ENCODE measurements around the gene SLC38A11. TPM values are rescaled to one million over a fixed set of nuclear protein-coding genes. Genes with fewer than 3 reads are reported as not detected.

Gene SLC38A11
- total RNA-seq, 1 donor from 2014 or later: 9.9 TPM

GRCh38 chr2:164972216-164972615 lies 16.9 kb upstream of the SLC38A11 start:
- DNase-seq (ENCODE audit: low spot score): peak; percentile 92

DNA sequence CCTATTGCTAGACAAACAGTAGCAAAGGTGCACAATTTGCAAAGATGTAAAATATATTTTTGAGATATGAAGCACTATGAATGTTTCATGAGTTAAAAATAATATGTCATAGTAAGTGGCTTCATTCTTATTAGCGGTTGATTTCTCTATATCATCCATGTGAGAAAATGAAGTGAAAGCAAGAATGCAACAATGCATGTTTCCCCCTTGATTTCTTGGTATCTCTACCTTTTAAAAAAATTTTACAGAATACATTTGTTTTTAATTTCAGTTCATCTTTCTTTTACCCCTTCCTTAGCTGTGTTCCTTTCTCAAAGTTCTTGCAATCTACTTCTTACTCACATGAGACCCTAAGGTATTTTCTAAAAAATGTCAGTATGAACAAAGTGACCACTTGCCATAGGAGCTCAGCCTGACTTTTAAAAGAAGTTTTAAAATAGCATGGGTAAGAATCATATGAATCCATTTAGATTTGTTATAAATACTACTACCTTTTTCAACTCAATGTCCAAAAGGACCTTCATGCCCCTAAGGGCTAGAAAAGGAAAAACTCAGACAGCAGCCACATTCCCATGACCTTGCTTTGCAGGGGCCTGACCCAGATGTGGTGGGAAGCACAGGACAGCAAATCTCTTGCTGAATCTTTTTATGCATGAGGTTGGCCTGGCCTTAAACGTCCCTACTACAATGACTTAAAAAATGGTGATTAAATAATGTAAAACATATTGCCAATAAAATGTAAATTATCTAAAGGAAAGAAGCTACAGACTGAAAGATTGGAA lies 14.8 kb upstream of the SLC38A11 start:
- DNase-seq (ENCODE audit: low spot score): no peak

DNA sequence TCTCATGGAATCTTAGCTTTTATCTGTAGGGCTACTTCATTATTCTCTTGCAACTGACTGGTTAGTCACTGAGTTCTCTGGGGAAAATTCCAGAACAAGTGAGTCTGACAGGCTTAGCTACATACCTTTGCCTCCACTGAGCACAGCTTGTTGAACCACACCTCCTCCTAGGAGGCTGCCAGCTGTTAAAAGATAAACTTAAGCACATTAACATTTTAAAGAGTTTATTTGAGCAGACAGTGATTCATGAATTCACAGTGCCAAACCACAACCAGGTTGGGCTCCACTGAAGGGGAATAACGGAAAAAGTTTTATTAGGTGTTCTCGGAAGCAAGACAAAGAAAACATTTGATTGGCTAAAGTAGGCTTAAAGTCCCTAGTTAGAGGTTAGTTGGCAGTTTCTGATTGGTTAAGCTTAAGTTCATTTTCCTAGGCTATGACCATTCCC lies 12.5 kb upstream of the SLC38A11 start:
- peak; percentile 73 for DNase-seq (ENCODE audit: low spot score)

GRCh38 chr2:164967361-164967760 lies 12.0 kb upstream of the SLC38A11 start:
- no peak for DNase-seq (ENCODE audit: low spot score)

DNA sequence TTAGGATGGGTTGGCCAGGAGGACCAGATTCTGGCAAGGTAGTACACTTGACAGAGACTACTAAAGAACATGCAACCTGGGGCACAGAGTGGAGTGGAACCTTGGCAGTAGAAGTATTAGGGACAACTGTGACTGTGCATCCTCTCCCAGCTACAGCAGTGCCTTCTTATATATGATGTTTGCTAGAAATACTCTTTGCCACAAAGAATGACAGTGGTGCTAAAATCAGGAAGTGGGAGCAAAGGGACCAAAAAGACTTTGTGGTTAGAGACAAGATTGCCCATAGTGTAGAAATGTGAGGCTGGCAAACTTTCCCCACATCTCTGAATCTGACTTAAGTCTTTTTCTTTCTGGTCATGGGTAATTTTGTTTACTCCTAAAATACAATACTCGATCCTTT lies 9.4 kb upstream of the SLC38A11 start:
- DNase-seq (ENCODE audit: low spot score): no peak

DNA sequence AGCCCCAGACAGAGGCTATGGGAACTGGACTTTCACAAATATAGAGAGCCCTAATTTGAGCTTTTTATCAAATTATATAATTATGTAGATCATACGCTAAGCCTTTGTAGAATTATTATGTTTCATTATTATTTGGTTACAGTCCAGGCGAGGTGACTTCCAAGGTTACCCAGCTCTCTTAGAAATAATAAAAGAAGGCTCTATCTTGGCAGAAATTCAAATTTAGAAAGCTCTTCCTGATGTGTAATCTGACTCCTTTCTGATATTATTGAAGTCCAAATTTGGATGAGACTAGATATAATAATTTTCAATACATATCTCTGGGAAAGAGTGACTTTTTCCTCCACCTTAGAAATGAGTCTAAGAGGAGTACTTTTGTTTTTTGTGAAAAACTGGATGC lies 4.8 kb upstream of the SLC38A11 start:
- no peak for DNase-seq (ENCODE audit: low spot score)

- no peak for DNase-seq (ENCODE audit: low spot score)
Measured at GRCh38 chr2:164954186-164954585, 1.1 kb downstream of the SLC38A11 start.

DNA sequence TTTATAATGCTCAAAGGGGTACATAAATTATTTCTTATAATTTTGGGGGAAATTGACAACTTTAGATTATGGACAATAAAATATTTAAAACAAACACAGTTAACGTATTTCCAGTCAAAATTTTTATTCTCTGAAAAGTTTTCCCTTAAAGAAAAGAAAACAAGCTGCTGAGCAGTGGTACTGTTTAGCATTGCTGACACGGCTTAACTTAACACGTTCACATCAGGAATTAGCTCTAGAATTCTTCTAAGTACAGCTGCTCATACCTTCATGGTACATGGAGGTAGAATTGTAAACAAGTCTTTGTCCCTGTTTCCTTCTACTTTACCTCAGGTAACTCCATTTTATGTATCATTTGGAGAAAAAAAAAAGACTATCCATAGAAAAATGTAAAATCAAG lies 2.0 kb downstream of the SLC38A11 start:
- DNase-seq (ENCODE audit: low spot score): no peak

GRCh38 chr2:164952057-164952702 lies 3.1 kb downstream of the SLC38A11 start:
- DNase-seq (ENCODE audit: low spot score): no peak

GRCh38 chr2:164948540-164948939 lies 6.8 kb downstream of the SLC38A11 start:
- no peak for DNase-seq (ENCODE audit: low spot score)

GRCh38 chr2:164947281-164947680 lies 8.0 kb downstream of the SLC38A11 start:
- no peak for DNase-seq (ENCODE audit: low spot score)

DNA sequence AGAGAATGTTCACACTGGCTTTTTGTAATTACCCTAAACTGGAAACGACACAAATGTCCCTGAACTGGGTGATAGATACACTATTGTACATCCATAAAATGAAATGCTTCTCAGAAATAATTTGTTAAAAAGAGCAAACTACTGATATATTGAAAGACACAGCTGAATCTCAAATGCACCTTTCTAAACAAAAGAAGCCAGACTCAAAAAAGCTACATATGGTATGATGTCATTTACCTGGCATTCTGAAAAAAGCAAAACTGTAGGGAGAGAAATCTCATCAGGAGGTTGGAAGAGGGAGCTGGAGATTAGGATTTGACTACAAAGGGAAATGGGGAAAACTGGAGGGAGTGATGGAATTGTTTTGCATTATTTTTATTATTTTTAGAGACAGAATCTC lies 12.0 kb downstream of the SLC38A11 start:
- DNase-seq (ENCODE audit: low spot score): no peak

DNA sequence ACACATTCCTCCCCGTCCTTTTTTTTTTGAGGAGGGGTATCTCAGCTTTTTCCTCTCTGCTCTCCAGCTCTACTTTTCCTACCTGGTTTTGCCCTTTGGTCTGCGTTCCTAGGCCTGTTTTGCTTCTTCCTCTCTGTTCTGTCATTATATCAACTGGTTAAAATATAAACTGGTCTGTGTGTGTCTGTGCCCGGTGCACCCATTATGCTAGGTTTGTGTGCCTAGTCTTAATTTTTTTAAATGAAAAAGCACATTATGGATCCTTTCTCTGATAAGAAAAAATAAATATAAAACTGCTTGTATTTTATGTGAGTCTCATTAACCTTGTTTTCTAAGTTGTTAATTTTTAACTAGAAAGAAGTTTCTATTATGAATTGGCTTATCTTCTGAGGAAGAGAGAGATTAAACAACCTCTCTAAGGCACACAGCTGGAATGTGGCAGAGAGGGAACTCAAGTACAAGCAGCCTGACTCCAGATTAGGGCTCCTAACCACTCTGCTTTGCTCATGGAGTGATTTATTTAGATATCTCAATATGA lies 17.4 kb downstream of the SLC38A11 start:
- no peak for DNase-seq (ENCODE audit: low spot score)

- no peak for DNase-seq (ENCODE audit: low spot score)
Measured at GRCh38 chr2:164935118-164936101, 19.9 kb downstream of the SLC38A11 start.

DNA sequence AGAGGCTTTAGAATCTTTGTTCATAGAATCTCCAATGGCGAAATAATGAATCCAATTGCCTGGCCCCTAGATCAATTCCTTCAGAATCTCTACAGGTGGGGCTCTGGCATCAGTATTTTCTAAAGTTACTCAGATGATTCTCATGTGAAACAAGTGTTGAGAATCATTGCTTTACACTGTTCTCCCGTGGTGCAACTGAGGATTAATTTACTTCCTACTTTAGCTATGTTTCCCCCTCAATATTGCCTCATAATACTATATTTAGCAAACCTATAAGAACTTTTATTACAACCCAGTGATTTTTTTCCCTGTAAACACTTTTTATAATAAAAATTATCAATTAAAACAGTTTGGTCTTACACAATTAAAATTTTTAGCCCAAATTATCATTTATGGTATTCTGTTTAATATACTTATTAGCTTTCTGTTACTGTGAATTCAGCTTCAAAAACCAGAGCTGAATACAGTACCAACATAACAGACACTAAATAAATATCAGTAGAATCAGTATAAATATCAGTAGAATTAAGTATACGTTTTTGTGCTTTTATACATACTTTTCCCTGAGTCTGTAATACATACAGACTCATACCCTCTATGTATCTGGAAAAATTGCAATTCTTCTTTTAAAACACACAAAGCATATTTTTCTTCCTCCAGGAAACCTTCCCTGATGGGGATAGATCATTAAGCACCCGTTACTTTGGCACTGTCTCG lies 20.8 kb downstream of the SLC38A11 start:
- no peak for DNase-seq (ENCODE audit: low spot score)

- DNase-seq (ENCODE audit: low spot score): no peak
Measured at GRCh38 chr2:164933671-164934189, 21.6 kb downstream of the SLC38A11 start.

GRCh38 chr2:164932377-164932776 lies 22.9 kb downstream of the SLC38A11 start:
- no peak for DNase-seq (ENCODE audit: low spot score)

- DNase-seq (ENCODE audit: low spot score): no peak
Measured at GRCh38 chr2:164928101-164928673, 27.1 kb downstream of the SLC38A11 start.

DNA sequence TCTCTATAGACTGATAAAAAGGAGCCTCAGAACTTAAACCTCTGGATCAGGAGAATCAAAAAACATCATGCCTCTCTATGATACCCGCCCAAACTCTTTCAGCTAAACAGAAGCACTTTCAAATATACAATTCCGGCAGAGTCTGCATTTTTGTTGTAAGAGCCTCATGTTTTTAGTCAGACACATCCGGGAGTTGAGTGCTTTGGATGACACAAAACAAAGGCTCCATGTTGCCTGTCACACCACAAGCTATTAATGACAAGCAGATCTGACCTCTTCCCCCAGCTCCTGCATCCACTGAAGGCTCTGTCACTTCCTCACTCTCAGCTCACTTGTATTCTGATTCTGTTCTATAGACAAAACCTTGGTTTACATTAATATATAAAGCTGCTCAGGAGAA lies 33.2 kb downstream of the SLC38A11 start:
- DNase-seq (ENCODE audit: low spot score): peak; percentile 48

GRCh38 chr2:164920430-164920829 lies 34.9 kb downstream of the SLC38A11 start:
- DNase-seq (ENCODE audit: low spot score): no peak
